Spinal cord (tissue), 10 donors: ENCODE measurements around the gene DOCK1. TPM values are rescaled to one million over a fixed set of nuclear protein-coding genes. Genes with fewer than 3 reads are reported as not detected.

ENCODE experiments used
- DNase-seq, 6 donors: peaks; one replicate each; pipeline versions ENCODE4 v3.0.0 to v3.0.0-alpha.2; 2013 to 2015; ENCODE audit warnings: low spot score in 6 of 6, low read depth in 4 of 6
- H3K27ac ChIP-seq: one replicate; pipeline ENCODE4 v1.5.1; 2013; ENCODE audit warnings: low read depth, low read length, control low read depth
- H3K27me3 ChIP-seq: one replicate; pipeline ENCODE4 v1.6.1; 2013; ENCODE audit warnings: low read length; ENCODE audit not compliant: control insufficient read depth, insufficient read depth
- H3K36me3 ChIP-seq: one replicate; pipeline ENCODE4 v1.6.1; 2013; ENCODE audit warnings: low read length; ENCODE audit not compliant: control insufficient read depth, insufficient read depth
- H3K4me1 ChIP-seq: one replicate; pipeline ENCODE4 v1.6.1; 2013; ENCODE audit warnings: low read length; ENCODE audit not compliant: control insufficient read depth, insufficient read depth
- H3K4me3 ChIP-seq: one replicate; pipeline ENCODE4 v1.5.1; 2013; ENCODE audit warnings: low read depth, low read length, control low read depth
- H3K9me3 ChIP-seq: one replicate; pipeline ENCODE4 v1.6.1; 2013; ENCODE audit warnings: low read length; ENCODE audit not compliant: control insufficient read depth, insufficient read depth
- WGBS: methylation state at CpG from one replicate; pipeline ENCODE4 v1.1.5; 2013; ENCODE audit warnings: missing lambda C conversion rate; ENCODE audit not compliant: insufficient coverage; 5-methylcytosine and 5-hydroxymethylcytosine counted together
- polyA plus RNA-seq, 2 donors: library from polyadenylated mRNA; unstranded; fragments of 120-200 nt; gene quantifications; one replicate each; pipeline ENCODE4 v1.2.1, GENCODE V29; 2013; ENCODE audit not compliant: insufficient read length in 2 of 2
- total RNA-seq, 2 donors: library from RNA; depleted of rRNA in 1 of 2; stranded (reverse); fragments of 120-200 nt in 1 of 2; fragments of >200 nt in 1 of 2; gene quantifications; one replicate each; pipeline versions ENCODE4 v1.2.3 to v1.2.4, GENCODE V29; 2013 to 2014
- donor health status: healthy.

DOCK1 gene
- total and polyA plus RNA-seq, 4 donors, result 31.3 to 74.1 (median 50.3) TPM

GRCh38 chr10:127092916-127093315, 187.7 kb downstream of the DOCK1 start:
- 92% methylated on average over 8 of the region's 9 CpGs for WGBS
- DNase-seq, result no peak
- Histone ChIP-seq H3K4me3 (no peak overlapping the region), H3K9me3 (no peaks in the 10 kb centered on the region), H3K4me1 (no peaks in the 10 kb centered on the region), H3K27me3 (no peaks in the 10 kb centered on the region), H3K27ac (no peak overlapping the region), H3K36me3 (peaks cover 16% of the 10 kb centered on the region)

- Histone ChIP-seq H3K36me3 (peaks cover 9% of the 10 kb centered on the region), H3K27me3 (no peaks in the 10 kb centered on the region), H3K9me3 (no peaks in the 10 kb centered on the region), H3K4me1 (no peaks in the 10 kb centered on the region), H3K4me3 (no peak overlapping the region), H3K27ac (no peak overlapping the region)
- no peak for DNase-seq
- WGBS, result 73% methylated on average over 3 of the region's 4 CpGs
Observed at GRCh38 chr10:127094984-127095383, 189.8 kb downstream of the DOCK1 start.

GRCh38 chr10:127100983-127101615, 195.9 kb downstream of the DOCK1 start:
- Histone ChIP-seq H3K4me3 (no peak overlapping the region), H3K36me3 (peaks cover 15% of the 10 kb centered on the region), H3K9me3 (no peaks in the 10 kb centered on the region), H3K27me3 (no peaks in the 10 kb centered on the region), H3K4me1 (no peaks in the 10 kb centered on the region), H3K27ac (no peak overlapping the region)
- no peak for DNase-seq
- WGBS, result 92% methylated on average over 10 of the region's 10 CpGs

DNA sequence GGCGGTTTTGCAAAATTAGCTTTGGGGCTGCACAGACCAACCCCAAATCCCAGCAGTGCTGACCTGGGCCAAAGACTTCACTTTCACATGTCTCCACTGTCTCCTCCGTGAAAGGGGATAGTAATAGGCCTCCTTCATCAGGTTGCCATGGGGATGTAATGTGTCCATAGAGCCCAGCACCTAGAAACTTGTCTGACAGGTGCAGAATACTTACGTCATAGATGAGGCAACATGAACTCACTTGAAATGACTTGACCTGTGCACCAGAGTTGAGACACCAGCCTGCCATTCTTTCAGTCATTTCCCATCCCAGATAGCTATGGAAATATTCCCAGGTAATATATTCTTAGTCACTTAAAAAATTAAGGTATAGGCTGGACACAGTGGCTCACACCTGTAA, 196.9 kb downstream of the DOCK1 start:
- H3K4me1 ChIP-seq, result no peaks in the 10 kb centered on the region
- H3K27ac ChIP-seq, result no peak overlapping the region
- peaks cover 18% of the 10 kb centered on the region for H3K36me3 ChIP-seq
- 75% methylated on average over 1 of the region's 3 CpGs for WGBS
- H3K9me3 ChIP-seq, result no peaks in the 10 kb centered on the region
- H3K27me3 ChIP-seq, result no peaks in the 10 kb centered on the region
- DNase-seq, result no peak
- H3K4me3 ChIP-seq, result no peak overlapping the region

DNA sequence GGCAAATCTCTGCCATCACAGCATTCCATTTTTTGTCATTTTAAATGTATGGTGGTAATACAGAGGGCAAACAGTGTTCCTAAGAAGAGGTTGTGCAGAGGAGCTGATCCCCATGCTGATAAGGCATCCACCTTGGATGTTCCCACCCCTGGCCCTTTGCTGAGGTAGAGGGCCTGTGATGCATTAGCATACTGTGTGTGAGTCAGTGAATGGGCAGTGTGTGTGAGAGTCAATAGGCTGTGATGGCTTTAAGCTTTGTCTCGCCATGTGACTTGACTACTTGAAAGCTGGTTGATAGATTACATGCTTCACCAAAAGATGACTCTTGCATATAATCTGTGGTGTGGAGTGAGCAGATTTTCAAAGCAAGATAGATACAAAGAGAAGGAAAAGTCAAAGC, 209.9 kb downstream of the DOCK1 start:
- Histone ChIP-seq H3K27me3 (no peaks in the 10 kb centered on the region), H3K9me3 (no peaks in the 10 kb centered on the region), H3K27ac (no peak overlapping the region), H3K4me3 (no peak overlapping the region), H3K36me3 (no peaks in the 10 kb centered on the region), H3K4me1 (peaks cover 10% of the 10 kb centered on the region)
- DNase-seq, result no peak
- WGBS, result 77% methylated on average over 1 of the region's 1 CpG

GRCh38 chr10:127117125-127117524, 211.9 kb downstream of the DOCK1 start:
- no peaks in the 10 kb centered on the region for H3K9me3 ChIP-seq
- H3K36me3 ChIP-seq, result no peaks in the 10 kb centered on the region
- H3K4me3 ChIP-seq, result no peak overlapping the region
- no peak overlapping the region for H3K27ac ChIP-seq
- peaks cover 10% of the 10 kb centered on the region for H3K4me1 ChIP-seq
- H3K27me3 ChIP-seq, result no peaks in the 10 kb centered on the region
- no CpG with 5 or more reads among the region's 4 CpGs for WGBS
- DNase-seq, result peak in 3 of 6 donors; percentile 28 to 66 (median 39)

- no peaks in the 10 kb centered on the region for H3K9me3 ChIP-seq
- DNase-seq, result no peak
- no peak overlapping the region for H3K4me3 ChIP-seq
- no peaks in the 10 kb centered on the region for H3K36me3 ChIP-seq
- peaks cover 10% of the 10 kb centered on the region for H3K4me1 ChIP-seq
- H3K27ac ChIP-seq, result no peak overlapping the region
- H3K27me3 ChIP-seq, result no peaks in the 10 kb centered on the region
Observed at GRCh38 chr10:127118034-127118433, 212.8 kb downstream of the DOCK1 start.

DNA sequence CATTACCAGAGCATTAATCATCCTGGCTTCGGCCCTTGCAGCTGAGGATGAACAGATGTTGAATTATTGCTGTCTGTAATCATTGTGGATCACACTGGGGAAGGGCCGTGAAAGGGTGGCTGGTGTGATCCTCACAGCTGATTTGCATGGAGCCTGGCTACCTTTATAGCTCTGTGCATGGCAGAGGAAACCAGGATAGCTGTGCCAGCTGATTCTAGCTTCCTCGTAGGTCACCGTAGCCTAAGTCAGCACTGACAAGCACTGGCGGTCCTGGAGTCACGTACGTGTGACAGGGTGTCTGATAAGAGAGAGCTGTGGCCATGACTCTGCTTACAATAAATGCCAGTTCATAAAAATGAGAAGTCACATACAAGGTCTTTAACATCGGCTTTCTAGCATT, 214.7 kb downstream of the DOCK1 start:
- H3K27ac ChIP-seq, result no peak overlapping the region
- DNase-seq, result peak in 1 of 6 donors; percentile 46
- no peak overlapping the region for H3K4me3 ChIP-seq
- H3K9me3 ChIP-seq, result no peaks in the 10 kb centered on the region
- no peaks in the 10 kb centered on the region for H3K4me1 ChIP-seq
- no peaks in the 10 kb centered on the region for H3K27me3 ChIP-seq
- no peaks in the 10 kb centered on the region for H3K36me3 ChIP-seq
- WGBS, result 54% methylated on average over 6 of the region's 8 CpGs

GRCh38 chr10:127122831-127123230, 217.6 kb downstream of the DOCK1 start:
- 55% methylated on average over 3 of the region's 4 CpGs for WGBS
- H3K27me3 ChIP-seq, result no peaks in the 10 kb centered on the region
- no peaks in the 10 kb centered on the region for H3K36me3 ChIP-seq
- H3K4me1 ChIP-seq, result no peaks in the 10 kb centered on the region
- no peak for DNase-seq
- H3K27ac ChIP-seq, result no peak overlapping the region
- no peaks in the 10 kb centered on the region for H3K9me3 ChIP-seq
- H3K4me3 ChIP-seq, result no peak overlapping the region

GRCh38 chr10:127123626-127124025, 218.4 kb downstream of the DOCK1 start:
- WGBS, result 72% methylated on average over 4 of the region's 6 CpGs
- H3K4me1 ChIP-seq, result no peaks in the 10 kb centered on the region
- no peak for DNase-seq
- H3K9me3 ChIP-seq, result no peaks in the 10 kb centered on the region
- no peak overlapping the region for H3K4me3 ChIP-seq
- H3K36me3 ChIP-seq, result no peaks in the 10 kb centered on the region
- H3K27ac ChIP-seq, result no peak overlapping the region
- no peaks in the 10 kb centered on the region for H3K27me3 ChIP-seq
